Neural cell (in vitro differentiated cells): ENCODE measurements around the gene TAS2R46. TPM values are rescaled to one million over a fixed set of nuclear protein-coding genes. Genes with fewer than 3 reads are reported as not detected.

Experiments
- H2AFZ ChIP-seq: fragments of 200-600, 300-800 bp; sonication (generic), shearing (Covaris generic); 2 replicates; pipeline ENCODE4 v1.6.0; 2014; ENCODE audit warnings: low read depth, mild to moderate bottlenecking, antibody characterized with exemption, low read length, moderate library complexity
- H3F3A ChIP-seq: fragments of 200-600 bp; shearing (Covaris generic); 2 replicates; pipeline ENCODE4 v1.6.1; 2016; ENCODE audit warnings: mild to moderate bottlenecking, moderate library complexity, mixed read lengths, antibody characterized with exemption, low read length; ENCODE audit not compliant: insufficient read depth, poor library complexity, severe bottlenecking
- H3K27ac ChIP-seq: fragments of 200-600, 300-800 bp; sonication (generic), shearing (Covaris generic); 2 replicates; pipeline ENCODE4 v1.5.1; 2014; ENCODE audit warnings: mild to moderate bottlenecking, low read length, moderate library complexity
- H3K27me3 ChIP-seq: fragments of 300-800, 200-600 bp; sonication (generic), shearing (Covaris generic); 2 replicates; pipeline ENCODE4 v1.6.0; 2014; ENCODE audit warnings: mild to moderate bottlenecking, low read depth, low read length, moderate library complexity; ENCODE audit not compliant: insufficient read depth
- H3K36me3 ChIP-seq: fragments of 300-800, 200-600 bp; sonication (generic), shearing (Covaris generic); 2 replicates; pipeline ENCODE4 v1.5.1; 2014; ENCODE audit warnings: mild to moderate bottlenecking, antibody characterized with exemption, low read length, moderate library complexity; ENCODE audit not compliant: insufficient read depth
- H3K4me2 ChIP-seq: fragments of 300-800, 200-600 bp; sonication (generic), shearing (Covaris generic); 2 replicates; pipeline ENCODE4 v1.6.0; 2014; ENCODE audit warnings: mild to moderate bottlenecking, low read length
- H3K4me3 ChIP-seq: fragments of 300-800, 200-600 bp; sonication (generic), shearing (Covaris generic); 2 replicates; pipeline ENCODE4 v1.5.1; 2014; ENCODE audit warnings: mild to moderate bottlenecking, low read length, moderate library complexity
- H3K79me2 ChIP-seq: fragments of 200-600 bp; shearing (Covaris generic); replicated peaks from 2 replicates; pipeline ENCODE4 v1.6.0; 2014; ENCODE audit warnings: mild to moderate bottlenecking, low read length, moderate library complexity; ENCODE audit not compliant: insufficient read depth
- H3K9ac ChIP-seq: fragments of 300-800, 200-600 bp; sonication (generic), shearing (Covaris generic); 2 replicates; pipeline ENCODE4 v1.6.1; 2016; ENCODE audit warnings: mild to moderate bottlenecking, low read length, mixed read lengths
- H3K9me2 ChIP-seq: fragments of 200-600 bp; shearing (Covaris generic); 2 replicates; pipeline ENCODE4 v1.6.1; 2016; ENCODE audit warnings: mild to moderate bottlenecking, low read length, mixed read lengths; ENCODE audit not compliant: insufficient read depth
- H3K9me3 ChIP-seq: fragments of 200-600, 300-800 bp; sonication (generic), shearing (Covaris generic); 2 replicates; pipeline ENCODE4 v1.6.1; 2016; ENCODE audit warnings: mild to moderate bottlenecking, mixed run types, low read length, moderate library complexity, mixed read lengths
- H4K20me1 ChIP-seq: fragments of 200-600 bp; shearing (Covaris generic); 2 replicates; pipeline ENCODE4 v1.6.1; 2016; ENCODE audit warnings: mild to moderate bottlenecking, mixed run types; ENCODE audit not compliant: insufficient read depth
- EP300 ChIP-seq: fragments of 450-650 bp; conservative IDR thresholded peaks from 2 replicates; pipeline ENCODE4 v1.6.1; 2014; ENCODE audit warnings: antibody characterized with exemption, mild to moderate bottlenecking, moderate library complexity; ENCODE audit not compliant: poor library complexity, severe bottlenecking
- EZH2 ChIP-seq: fragments of 200-600, 300-800 bp; shearing (Covaris generic), sonication (generic); IDR thresholded peaks from 2 replicates; pipeline ENCODE4 v1.6.1; 2014; ENCODE audit warnings: antibody characterized with exemption, low read length, borderline replicate concordance, mild to moderate bottlenecking; ENCODE audit not compliant: insufficient read depth, poor library complexity, severe bottlenecking
- MXI1 ChIP-seq: fragments of 450-650 bp; conservative IDR thresholded peaks from 2 replicates; pipeline ENCODE4 v1.6.1; 2014; ENCODE audit warnings: antibody characterized with exemption, mild to moderate bottlenecking; ENCODE audit not compliant: poor library complexity, severe bottlenecking
- POLR2AphosphoS5 ChIP-seq: IDR thresholded peaks from 2 replicates; pipeline ENCODE4 v1.6.1; 2012
- RAD21 ChIP-seq: fragments of 450-650 bp; conservative IDR thresholded peaks from 2 replicates; pipeline ENCODE4 v1.6.1; 2014; ENCODE audit warnings: antibody characterized with exemption, mild to moderate bottlenecking, moderate library complexity
- SMC3 ChIP-seq: fragments of 450-650 bp; conservative IDR thresholded peaks from 2 replicates; pipeline ENCODE4 v1.6.1; 2014; ENCODE audit warnings: antibody characterized with exemption, mild to moderate bottlenecking, moderate library complexity; ENCODE audit not compliant: poor library complexity
- TAF1 ChIP-seq: IDR thresholded peaks from 2 replicates; pipeline ENCODE4 v1.6.1; 2012; ENCODE audit warnings: low read depth
- polyA plus RNA-seq: library from polyadenylated mRNA; depleted of rRNA; stranded (reverse); fragments of >200 nt; gene quantifications from 2 replicates; pipeline ENCODE4 v1.2.3, GENCODE V29; 2014
- TF ChIP-seq, protein P1 (sequence below): IDR thresholded peaks from 2 replicates; pipeline ENCODE4 v1.6.1; 2012; ENCODE audit warnings: borderline replicate concordance
- TF ChIP-seq, protein P2 (sequence below): fragments of 450-650 bp; IDR thresholded peaks from 2 replicates; pipeline ENCODE4 v1.5.1; 2014; ENCODE audit warnings: antibody characterized with exemption, mild to moderate bottlenecking, moderate library complexity; ENCODE audit not compliant: poor library complexity, severe bottlenecking

The TAS2R46 gene
- polyA plus RNA-seq, 1 donor from 2014 or later, result not detected

GRCh38 chr12:11089246-11089645 is 27.2 kb upstream of the TAS2R46 start:
- Histone ChIP-seq H3K27me3 (no peaks in the 10 kb centered on the region), H2AFZ (no peak overlapping the region), H3K79me2 (no peaks in the 10 kb centered on the region), H3K4me2 (no peak overlapping the region), H3K9me3 (no peaks in the 10 kb centered on the region), H3K9ac (no peak overlapping the region), H4K20me1 (no peaks in the 10 kb centered on the region), H3K27ac (no peak overlapping the region), H3K4me3 (no peak overlapping the region), H3F3A (no peaks in the 10 kb centered on the region), H3K9me2 (no peaks in the 10 kb centered on the region), H3K36me3 (no peaks in the 10 kb centered on the region)
- TF ChIP-seq MXI1 (no peak), RAD21 (no peak), EP300 (no peak), TAF1 (no peak), POLR2AphosphoS5 (no peak), EZH2 (no peak)
- TF ChIP-seq, protein P1, sequence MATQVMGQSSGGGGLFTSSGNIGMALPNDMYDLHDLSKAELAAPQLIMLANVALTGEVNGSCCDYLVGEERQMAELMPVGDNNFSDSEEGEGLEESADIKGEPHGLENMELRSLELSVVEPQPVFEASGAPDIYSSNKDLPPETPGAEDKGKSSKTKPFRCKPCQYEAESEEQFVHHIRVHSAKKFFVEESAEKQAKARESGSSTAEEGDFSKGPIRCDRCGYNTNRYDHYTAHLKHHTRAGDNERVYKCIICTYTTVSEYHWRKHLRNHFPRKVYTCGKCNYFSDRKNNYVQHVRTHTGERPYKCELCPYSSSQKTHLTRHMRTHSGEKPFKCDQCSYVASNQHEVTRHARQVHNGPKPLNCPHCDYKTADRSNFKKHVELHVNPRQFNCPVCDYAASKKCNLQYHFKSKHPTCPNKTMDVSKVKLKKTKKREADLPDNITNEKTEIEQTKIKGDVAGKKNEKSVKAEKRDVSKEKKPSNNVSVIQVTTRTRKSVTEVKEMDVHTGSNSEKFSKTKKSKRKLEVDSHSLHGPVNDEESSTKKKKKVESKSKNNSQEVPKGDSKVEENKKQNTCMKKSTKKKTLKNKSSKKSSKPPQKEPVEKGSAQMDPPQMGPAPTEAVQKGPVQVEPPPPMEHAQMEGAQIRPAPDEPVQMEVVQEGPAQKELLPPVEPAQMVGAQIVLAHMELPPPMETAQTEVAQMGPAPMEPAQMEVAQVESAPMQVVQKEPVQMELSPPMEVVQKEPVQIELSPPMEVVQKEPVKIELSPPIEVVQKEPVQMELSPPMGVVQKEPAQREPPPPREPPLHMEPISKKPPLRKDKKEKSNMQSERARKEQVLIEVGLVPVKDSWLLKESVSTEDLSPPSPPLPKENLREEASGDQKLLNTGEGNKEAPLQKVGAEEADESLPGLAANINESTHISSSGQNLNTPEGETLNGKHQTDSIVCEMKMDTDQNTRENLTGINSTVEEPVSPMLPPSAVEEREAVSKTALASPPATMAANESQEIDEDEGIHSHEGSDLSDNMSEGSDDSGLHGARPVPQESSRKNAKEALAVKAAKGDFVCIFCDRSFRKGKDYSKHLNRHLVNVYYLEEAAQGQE, result no peak
- TF ChIP-seq, protein P2, sequence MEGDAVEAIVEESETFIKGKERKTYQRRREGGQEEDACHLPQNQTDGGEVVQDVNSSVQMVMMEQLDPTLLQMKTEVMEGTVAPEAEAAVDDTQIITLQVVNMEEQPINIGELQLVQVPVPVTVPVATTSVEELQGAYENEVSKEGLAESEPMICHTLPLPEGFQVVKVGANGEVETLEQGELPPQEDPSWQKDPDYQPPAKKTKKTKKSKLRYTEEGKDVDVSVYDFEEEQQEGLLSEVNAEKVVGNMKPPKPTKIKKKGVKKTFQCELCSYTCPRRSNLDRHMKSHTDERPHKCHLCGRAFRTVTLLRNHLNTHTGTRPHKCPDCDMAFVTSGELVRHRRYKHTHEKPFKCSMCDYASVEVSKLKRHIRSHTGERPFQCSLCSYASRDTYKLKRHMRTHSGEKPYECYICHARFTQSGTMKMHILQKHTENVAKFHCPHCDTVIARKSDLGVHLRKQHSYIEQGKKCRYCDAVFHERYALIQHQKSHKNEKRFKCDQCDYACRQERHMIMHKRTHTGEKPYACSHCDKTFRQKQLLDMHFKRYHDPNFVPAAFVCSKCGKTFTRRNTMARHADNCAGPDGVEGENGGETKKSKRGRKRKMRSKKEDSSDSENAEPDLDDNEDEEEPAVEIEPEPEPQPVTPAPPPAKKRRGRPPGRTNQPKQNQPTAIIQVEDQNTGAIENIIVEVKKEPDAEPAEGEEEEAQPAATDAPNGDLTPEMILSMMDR, result no peak

- no peaks in the 10 kb centered on the region for H4K20me1 ChIP-seq
- H3K9me2 ChIP-seq, result no peaks in the 10 kb centered on the region
- H3K27ac ChIP-seq, result no peak overlapping the region
- no peaks in the 10 kb centered on the region for H3K27me3 ChIP-seq
- H2AFZ ChIP-seq, result no peak overlapping the region
- H3K9ac ChIP-seq, result no peak overlapping the region
- no peak overlapping the region for H3K4me2 ChIP-seq
- H3K9me3 ChIP-seq, result peaks cover 5% of the 10 kb centered on the region
- H3K36me3 ChIP-seq, result no peaks in the 10 kb centered on the region
- TF ChIP-seq SMC3, result no peak
- TF ChIP-seq, protein P2, result no peak
- no peaks in the 10 kb centered on the region for H3F3A ChIP-seq
- no peak overlapping the region for H3K4me3 ChIP-seq
- no peaks in the 10 kb centered on the region for H3K79me2 ChIP-seq
Observed at GRCh38 chr12:11085419-11085818, 23.3 kb upstream of the TAS2R46 start.
